Suprapubic skin (tissue), 4 donors: ENCODE data around the gene ZNF467.

Experiments used
- EP300 ChIP-seq: sonication (generic); formaldehyde crosslinking; IDR thresholded peaks from one replicate; pipeline ENCODE4 v1.6.1; 2017; ENCODE audit warnings: antibody characterized with exemption
- POLR2A ChIP-seq, 2 donors: fragments of 450-650 bp; IDR thresholded peaks; one replicate each; pipeline ENCODE4 v1.6.1; 2017; ENCODE audit warnings: antibody characterized with exemption in 2 of 2, mild to moderate bottlenecking in 2 of 2, moderate library complexity in 2 of 2
- POLR2AphosphoS5 ChIP-seq, 3 donors: sonication (generic); formaldehyde crosslinking; IDR thresholded peaks; one replicate each; pipeline ENCODE4 v1.6.1; 2017; ENCODE audit warnings: antibody characterized with exemption in 3 of 3
- TF ChIP-seq, protein P1 (sequence below), 2 donors: fragments of 200-600 bp in 1 of 2; fragments of 450-650 bp in 1 of 2; sonication (generic) in 1 of 2; IDR thresholded peaks; one replicate each; pipeline ENCODE4 v1.5.1; 2016 to 2019; ENCODE audit warnings: antibody characterized with exemption in 2 of 2, mild to moderate bottlenecking in 1 of 2, moderate library complexity in 1 of 2

- TF ChIP-seq, protein P1, sequence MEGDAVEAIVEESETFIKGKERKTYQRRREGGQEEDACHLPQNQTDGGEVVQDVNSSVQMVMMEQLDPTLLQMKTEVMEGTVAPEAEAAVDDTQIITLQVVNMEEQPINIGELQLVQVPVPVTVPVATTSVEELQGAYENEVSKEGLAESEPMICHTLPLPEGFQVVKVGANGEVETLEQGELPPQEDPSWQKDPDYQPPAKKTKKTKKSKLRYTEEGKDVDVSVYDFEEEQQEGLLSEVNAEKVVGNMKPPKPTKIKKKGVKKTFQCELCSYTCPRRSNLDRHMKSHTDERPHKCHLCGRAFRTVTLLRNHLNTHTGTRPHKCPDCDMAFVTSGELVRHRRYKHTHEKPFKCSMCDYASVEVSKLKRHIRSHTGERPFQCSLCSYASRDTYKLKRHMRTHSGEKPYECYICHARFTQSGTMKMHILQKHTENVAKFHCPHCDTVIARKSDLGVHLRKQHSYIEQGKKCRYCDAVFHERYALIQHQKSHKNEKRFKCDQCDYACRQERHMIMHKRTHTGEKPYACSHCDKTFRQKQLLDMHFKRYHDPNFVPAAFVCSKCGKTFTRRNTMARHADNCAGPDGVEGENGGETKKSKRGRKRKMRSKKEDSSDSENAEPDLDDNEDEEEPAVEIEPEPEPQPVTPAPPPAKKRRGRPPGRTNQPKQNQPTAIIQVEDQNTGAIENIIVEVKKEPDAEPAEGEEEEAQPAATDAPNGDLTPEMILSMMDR (IDR thresholded peaks at IDR 0.05) = no peak
- TF ChIP-seq POLR2A (IDR thresholded peaks at IDR 0.05) (no peak), POLR2AphosphoS5 (IDR thresholded peaks at IDR 0.05) (no peak), EP300 (no peak)
Observed at GRCh38 chr7:149816267-149816751, 42.9 kb upstream of the ZNF467 start.
